Loucy (cell line): ENCODE data around the gene SLC44A1.

Experiments
- EZH2phosphoT487 ChIP-seq: fragments of 200-600 bp; IDR thresholded peaks from 2 replicates; pipeline ENCODE4 v1.6.1; 2018; ENCODE audit warnings: antibody characterized with exemption, mild to moderate bottlenecking, moderate library complexity, borderline replicate concordance
- TF ChIP-seq, protein P1 (sequence below): fragments of 200-600 bp; sonication (generic); conservative IDR thresholded peaks from 2 replicates; pipeline ENCODE4 v1.5.1; 2014; ENCODE audit warnings: mild to moderate bottlenecking, antibody characterized with exemption, low read length

DNA sequence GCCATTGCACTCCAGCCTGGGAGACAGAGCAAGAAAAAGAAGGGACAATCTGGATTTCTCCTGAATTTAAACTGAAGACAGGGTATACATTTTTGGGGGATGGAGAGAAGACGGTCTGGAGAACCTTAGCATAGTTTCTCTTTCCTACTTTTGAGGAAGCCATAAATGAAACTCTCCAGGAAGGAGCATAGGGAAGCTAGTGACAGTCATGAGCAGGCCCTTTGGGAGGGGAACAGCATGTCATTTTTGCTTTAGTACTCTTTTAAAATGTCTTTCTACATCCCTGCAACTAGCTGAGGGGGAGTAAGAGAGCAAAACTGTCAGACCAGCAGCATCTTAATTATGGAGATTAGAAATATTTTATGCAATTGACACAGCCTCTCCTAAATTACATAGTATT is 8.2 kb upstream of the SLC44A1 start:
- TF ChIP-seq, protein P1, sequence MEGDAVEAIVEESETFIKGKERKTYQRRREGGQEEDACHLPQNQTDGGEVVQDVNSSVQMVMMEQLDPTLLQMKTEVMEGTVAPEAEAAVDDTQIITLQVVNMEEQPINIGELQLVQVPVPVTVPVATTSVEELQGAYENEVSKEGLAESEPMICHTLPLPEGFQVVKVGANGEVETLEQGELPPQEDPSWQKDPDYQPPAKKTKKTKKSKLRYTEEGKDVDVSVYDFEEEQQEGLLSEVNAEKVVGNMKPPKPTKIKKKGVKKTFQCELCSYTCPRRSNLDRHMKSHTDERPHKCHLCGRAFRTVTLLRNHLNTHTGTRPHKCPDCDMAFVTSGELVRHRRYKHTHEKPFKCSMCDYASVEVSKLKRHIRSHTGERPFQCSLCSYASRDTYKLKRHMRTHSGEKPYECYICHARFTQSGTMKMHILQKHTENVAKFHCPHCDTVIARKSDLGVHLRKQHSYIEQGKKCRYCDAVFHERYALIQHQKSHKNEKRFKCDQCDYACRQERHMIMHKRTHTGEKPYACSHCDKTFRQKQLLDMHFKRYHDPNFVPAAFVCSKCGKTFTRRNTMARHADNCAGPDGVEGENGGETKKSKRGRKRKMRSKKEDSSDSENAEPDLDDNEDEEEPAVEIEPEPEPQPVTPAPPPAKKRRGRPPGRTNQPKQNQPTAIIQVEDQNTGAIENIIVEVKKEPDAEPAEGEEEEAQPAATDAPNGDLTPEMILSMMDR, result no peak
- TF ChIP-seq EZH2phosphoT487, result no peak
